GM23338 (cell line): ENCODE results near the gene CFAP74. TPM values are rescaled to one million over a fixed set of nuclear protein-coding genes. Genes with fewer than 3 reads are reported as not detected.

ENCODE experiments used
- ATAC-seq: fragments of 200-7000 bp; cut with Tn5 transposase; 3 replicates; pipeline ENCODE4 v1.9.1; 2020
- DNase-seq: peaks from one replicate; pipeline ENCODE4 v3.0.0-alpha.2; 2015; ENCODE audit warnings: low spot score
- H2AFZ ChIP-seq: fragments of 200-600 bp; sonication (generic); 2 replicates; pipeline ENCODE4 v1.8.0; 2016; ENCODE audit warnings: antibody characterized with exemption, mild to moderate bottlenecking, moderate library complexity
- H3F3A ChIP-seq: fragments of 200-600 bp; sonication (generic); replicated peaks from 2 replicates; pipeline ENCODE4 v1.8.0; 2017; ENCODE audit warnings: antibody characterized with exemption, mixed run types, low read depth
- H3K27ac ChIP-seq: fragments of 200-600 bp; sonication (generic); 2 replicates; pipeline ENCODE4 v1.6.1; 2016; ENCODE audit warnings: low read depth
- H3K27me3 ChIP-seq: fragments of 200-600 bp; sonication (generic); 2 replicates; pipeline ENCODE4 v1.8.0; 2016; ENCODE audit warnings: mild to moderate bottlenecking, mixed run types, moderate library complexity; ENCODE audit not compliant: insufficient read depth
- H3K36me3 ChIP-seq: fragments of 200-600 bp; sonication (generic); 2 replicates; pipeline ENCODE4 v1.8.0; 2016; ENCODE audit warnings: mild to moderate bottlenecking; ENCODE audit not compliant: insufficient read depth
- H3K4me1 ChIP-seq: fragments of 200-600 bp; sonication (generic); 2 replicates; pipeline ENCODE4 v1.8.0; 2016; ENCODE audit warnings: mild to moderate bottlenecking, moderate library complexity; ENCODE audit not compliant: insufficient read depth
- H3K4me2 ChIP-seq: fragments of 200-600 bp; sonication (generic); 2 replicates; pipeline ENCODE4 v1.7.1; 2017; ENCODE audit warnings: mixed run types
- H3K4me3 ChIP-seq: fragments of 200-600 bp; sonication (generic); 2 replicates; pipeline ENCODE4 v1.6.1; 2016; ENCODE audit warnings: mixed run types
- H3K79me2 ChIP-seq: fragments of 200-600 bp; sonication (generic); replicated peaks from 2 replicates; pipeline ENCODE4 v1.8.0; 2017; ENCODE audit warnings: mild to moderate bottlenecking; ENCODE audit not compliant: insufficient read depth
- H3K9me2 ChIP-seq: fragments of 200-600 bp; sonication (generic); 2 replicates; pipeline ENCODE4 v1.8.0; 2017; ENCODE audit not compliant: insufficient read depth
- H4K20me1 ChIP-seq: fragments of 200-600 bp; sonication (generic); replicated peaks from 2 replicates; pipeline ENCODE4 v1.8.0; 2017; ENCODE audit warnings: mild to moderate bottlenecking; ENCODE audit not compliant: insufficient read depth
- H3K27ac Mint-ChIP-seq: 2 replicates; pipeline ENCODE4 v1.8.0; 2020; ENCODE audit warnings: inconsistent platforms, mild to moderate bottlenecking, moderate library complexity, mixed read lengths
- H3K27me3 Mint-ChIP-seq: 3 replicates; pipeline ENCODE4 v1.8.0; 2022; ENCODE audit warnings: low read depth, mild to moderate bottlenecking, moderate library complexity, mixed read lengths, inconsistent platforms; ENCODE audit not compliant: insufficient read depth, poor library complexity
- H3K36me3 Mint-ChIP-seq: 3 replicates; pipeline ENCODE4 v1.8.0; 2021; ENCODE audit warnings: low read depth, mild to moderate bottlenecking, inconsistent platforms, moderate library complexity, mixed read lengths
- H3K4me1 Mint-ChIP-seq: 3 replicates; pipeline ENCODE4 v1.8.0; 2020; ENCODE audit warnings: mild to moderate bottlenecking, inconsistent platforms, mixed read lengths
- H3K4me3 Mint-ChIP-seq: 3 replicates; pipeline ENCODE4 v1.8.0; 2021; ENCODE audit warnings: moderate library complexity, mild to moderate bottlenecking, inconsistent platforms, mixed read lengths
- H3K9me3 Mint-ChIP-seq: 3 replicates; pipeline ENCODE4 v1.8.0; 2020; ENCODE audit warnings: moderate library complexity, mild to moderate bottlenecking, inconsistent platforms, mixed read lengths
- CTCF ChIP-seq, 2 experiments: fragments of 200-600 bp in 1 of 2; sonication (generic) in 1 of 2; conservative IDR thresholded peaks; 2 replicates each; pipeline versions ENCODE4 v1.5.1 to v1.6.1; 2016 to 2017; ENCODE audit warnings: antibody characterized with exemption in 2 of 2, low read depth in 2 of 2, mild to moderate bottlenecking in 2 of 2, moderate library complexity in 1 of 2
- ETS1 ChIP-seq: IDR thresholded peaks from 2 replicates; pipeline ENCODE4 v1.6.1; 2016; ENCODE audit warnings: antibody characterized with exemption
- EZH2 ChIP-seq: fragments of 200-600 bp; sonication (generic); IDR thresholded peaks from one replicate; pipeline ENCODE4 v1.8.0; 2017; ENCODE audit warnings: antibody characterized with exemption, mild to moderate bottlenecking, low read depth; ENCODE audit not compliant: unreplicated experiment
- JUNB ChIP-seq: IDR thresholded peaks from one replicate; pipeline ENCODE4 v1.6.1; 2016; ENCODE audit warnings: antibody characterized with exemption; ENCODE audit not compliant: unreplicated experiment
- NANOG ChIP-seq: IDR thresholded peaks from 2 replicates; pipeline ENCODE4 v1.6.1; 2016; ENCODE audit warnings: antibody characterized with exemption, borderline replicate concordance
- POLR2AphosphoS5 ChIP-seq: IDR thresholded peaks from 2 replicates; pipeline ENCODE4 v1.6.1; 2016; ENCODE audit warnings: antibody characterized with exemption, low read depth
- REST ChIP-seq: IDR thresholded peaks from one replicate; pipeline ENCODE4 v1.6.1; 2018; ENCODE audit warnings: antibody characterized with exemption; ENCODE audit not compliant: unreplicated experiment
- ZNF114 ChIP-seq: fragments of 250-450 bp; sonication (Bioruptor Pico); IDR thresholded peaks from 2 replicates; pipeline ENCODE4 v1.5.0; 2020; ENCODE audit warnings: mild to moderate bottlenecking, moderate library complexity
- ZNF331 ChIP-seq: fragments of 250-450 bp; sonication (Bioruptor Pico); IDR thresholded peaks from 2 replicates; pipeline ENCODE4 v1.5.0; 2020; ENCODE audit warnings: low read depth, mild to moderate bottlenecking, moderate library complexity
- polyA plus RNA-seq: library from polyadenylated mRNA; unstranded; fragments of >200 nt; fragmentation: Nextera tagmentation; extraction: Ambion mirVana; gene quantifications from 2 replicates; pipeline ENCODE4 v1.2.1, GENCODE V29; 2016
- total RNA-seq: library from RNA; depleted of rRNA; stranded (reverse); fragments of >200 nt; shearing (Covaris generic); gene quantifications from 2 replicates; pipeline ENCODE4 v1.2.3, GENCODE V29; 2014
- TF ChIP-seq, protein P1 (sequence below): fragments of 250-450 bp; sonication (Bioruptor Pico); IDR thresholded peaks from 2 replicates; pipeline ENCODE4 v1.5.0; 2020; ENCODE audit warnings: mild to moderate bottlenecking, moderate library complexity

The CFAP74 gene
- total and polyA plus RNA-seq, 2 experiments from 2014 or later = 0.21 TPM; not detected in 1

DNA sequence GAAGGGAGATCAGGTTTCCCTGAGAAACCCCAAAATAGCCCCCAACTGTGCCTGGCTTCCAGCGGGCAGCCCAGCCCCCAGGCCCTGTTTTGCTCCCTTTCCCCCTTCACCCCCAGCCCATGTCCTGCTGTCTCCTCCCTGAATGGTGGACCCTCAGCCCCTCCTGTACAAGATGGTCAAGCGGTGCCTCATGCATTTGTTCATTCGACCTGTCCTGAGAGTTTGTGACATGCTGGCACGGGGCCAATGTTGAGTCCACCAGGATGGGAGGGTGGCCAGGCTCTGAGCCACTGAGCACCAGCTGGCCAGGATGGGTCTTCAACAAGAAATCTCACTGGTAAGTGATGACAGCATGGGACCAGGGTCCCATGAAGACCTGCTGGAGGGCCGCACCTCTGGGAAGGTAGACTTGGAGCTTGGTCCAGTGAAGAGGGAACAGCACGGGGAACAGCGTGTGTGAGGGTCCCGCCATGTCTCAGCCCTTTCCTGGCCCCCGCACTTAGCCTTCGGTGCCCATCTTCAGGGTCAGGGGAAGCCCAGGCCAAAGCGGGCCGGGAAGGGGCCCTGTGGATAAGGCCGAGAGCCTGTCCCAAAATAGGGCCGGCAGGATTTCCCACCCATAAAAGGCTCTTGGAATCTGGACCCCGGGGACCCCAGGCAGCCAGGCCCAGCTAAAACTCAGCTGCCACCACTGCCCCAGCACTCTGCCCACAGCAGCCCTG is 88.5 kb downstream of the CFAP74 start, which contains the start of gene CALML6 (continued):
- TF ChIP-seq, protein P1, sequence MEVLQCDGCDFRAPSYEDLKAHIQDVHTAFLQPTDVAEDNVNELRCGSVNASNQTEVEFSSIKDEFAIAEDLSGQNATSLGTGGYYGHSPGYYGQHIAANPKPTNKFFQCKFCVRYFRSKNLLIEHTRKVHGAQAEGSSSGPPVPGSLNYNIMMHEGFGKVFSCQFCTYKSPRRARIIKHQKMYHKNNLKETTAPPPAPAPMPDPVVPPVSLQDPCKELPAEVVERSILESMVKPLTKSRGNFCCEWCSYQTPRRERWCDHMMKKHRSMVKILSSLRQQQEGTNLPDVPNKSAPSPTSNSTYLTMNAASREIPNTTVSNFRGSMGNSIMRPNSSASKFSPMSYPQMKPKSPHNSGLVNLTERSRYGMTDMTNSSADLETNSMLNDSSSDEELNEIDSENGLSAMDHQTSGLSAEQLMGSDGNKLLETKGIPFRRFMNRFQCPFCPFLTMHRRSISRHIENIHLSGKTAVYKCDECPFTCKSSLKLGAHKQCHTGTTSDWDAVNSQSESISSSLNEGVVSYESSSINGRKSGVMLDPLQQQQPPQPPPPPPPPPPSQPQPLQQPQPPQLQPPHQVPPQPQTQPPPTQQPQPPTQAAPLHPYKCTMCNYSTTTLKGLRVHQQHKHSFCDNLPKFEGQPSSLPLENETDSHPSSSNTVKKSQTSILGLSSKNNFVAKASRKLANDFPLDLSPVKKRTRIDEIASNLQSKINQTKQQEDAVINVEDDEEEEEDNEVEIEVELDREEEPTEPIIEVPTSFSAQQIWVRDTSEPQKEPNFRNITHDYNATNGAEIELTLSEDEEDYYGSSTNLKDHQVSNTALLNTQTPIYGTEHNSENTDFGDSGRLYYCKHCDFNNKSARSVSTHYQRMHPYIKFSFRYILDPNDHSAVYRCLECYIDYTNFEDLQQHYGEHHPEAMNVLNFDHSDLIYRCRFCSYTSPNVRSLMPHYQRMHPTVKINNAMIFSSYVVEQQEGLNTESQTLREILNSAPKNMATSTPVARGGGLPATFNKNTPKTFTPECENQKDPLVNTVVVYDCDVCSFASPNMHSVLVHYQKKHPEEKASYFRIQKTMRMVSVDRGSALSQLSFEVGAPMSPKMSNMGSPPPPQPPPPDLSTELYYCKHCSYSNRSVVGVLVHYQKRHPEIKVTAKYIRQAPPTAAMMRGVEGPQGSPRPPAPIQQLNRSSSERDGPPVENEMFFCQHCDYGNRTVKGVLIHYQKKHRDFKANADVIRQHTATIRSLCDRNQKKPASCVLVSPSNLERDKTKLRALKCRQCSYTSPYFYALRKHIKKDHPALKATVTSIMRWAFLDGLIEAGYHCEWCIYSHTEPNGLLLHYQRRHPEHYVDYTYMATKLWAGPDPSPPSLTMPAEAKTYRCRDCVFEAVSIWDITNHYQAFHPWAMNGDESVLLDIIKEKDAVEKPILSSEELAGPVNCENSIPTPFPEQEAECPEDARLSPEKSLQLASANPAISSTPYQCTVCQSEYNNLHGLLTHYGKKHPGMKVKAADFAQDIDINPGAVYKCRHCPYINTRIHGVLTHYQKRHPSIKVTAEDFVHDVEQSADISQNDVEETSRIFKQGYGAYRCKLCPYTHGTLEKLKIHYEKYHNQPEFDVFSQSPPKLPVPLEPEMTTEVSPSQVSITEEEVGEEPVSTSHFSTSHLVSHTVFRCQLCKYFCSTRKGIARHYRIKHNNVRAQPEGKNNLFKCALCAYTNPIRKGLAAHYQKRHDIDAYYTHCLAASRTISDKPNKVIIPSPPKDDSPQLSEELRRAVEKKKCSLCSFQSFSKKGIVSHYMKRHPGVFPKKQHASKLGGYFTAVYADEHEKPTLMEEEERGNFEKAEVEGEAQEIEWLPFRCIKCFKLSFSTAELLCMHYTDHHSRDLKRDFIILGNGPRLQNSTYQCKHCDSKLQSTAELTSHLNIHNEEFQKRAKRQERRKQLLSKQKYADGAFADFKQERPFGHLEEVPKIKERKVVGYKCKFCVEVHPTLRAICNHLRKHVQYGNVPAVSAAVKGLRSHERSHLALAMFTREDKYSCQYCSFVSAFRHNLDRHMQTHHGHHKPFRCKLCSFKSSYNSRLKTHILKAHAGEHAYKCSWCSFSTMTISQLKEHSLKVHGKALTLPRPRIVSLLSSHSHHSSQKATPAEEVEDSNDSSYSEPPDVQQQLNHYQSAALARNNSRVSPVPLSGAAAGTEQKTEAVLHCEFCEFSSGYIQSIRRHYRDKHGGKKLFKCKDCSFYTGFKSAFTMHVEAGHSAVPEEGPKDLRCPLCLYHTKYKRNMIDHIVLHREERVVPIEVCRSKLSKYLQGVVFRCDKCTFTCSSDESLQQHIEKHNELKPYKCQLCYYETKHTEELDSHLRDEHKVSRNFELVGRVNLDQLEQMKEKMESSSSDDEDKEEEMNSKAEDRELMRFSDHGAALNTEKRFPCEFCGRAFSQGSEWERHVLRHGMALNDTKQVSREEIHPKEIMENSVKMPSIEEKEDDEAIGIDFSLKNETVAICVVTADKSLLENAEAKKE = no peak

DNA sequence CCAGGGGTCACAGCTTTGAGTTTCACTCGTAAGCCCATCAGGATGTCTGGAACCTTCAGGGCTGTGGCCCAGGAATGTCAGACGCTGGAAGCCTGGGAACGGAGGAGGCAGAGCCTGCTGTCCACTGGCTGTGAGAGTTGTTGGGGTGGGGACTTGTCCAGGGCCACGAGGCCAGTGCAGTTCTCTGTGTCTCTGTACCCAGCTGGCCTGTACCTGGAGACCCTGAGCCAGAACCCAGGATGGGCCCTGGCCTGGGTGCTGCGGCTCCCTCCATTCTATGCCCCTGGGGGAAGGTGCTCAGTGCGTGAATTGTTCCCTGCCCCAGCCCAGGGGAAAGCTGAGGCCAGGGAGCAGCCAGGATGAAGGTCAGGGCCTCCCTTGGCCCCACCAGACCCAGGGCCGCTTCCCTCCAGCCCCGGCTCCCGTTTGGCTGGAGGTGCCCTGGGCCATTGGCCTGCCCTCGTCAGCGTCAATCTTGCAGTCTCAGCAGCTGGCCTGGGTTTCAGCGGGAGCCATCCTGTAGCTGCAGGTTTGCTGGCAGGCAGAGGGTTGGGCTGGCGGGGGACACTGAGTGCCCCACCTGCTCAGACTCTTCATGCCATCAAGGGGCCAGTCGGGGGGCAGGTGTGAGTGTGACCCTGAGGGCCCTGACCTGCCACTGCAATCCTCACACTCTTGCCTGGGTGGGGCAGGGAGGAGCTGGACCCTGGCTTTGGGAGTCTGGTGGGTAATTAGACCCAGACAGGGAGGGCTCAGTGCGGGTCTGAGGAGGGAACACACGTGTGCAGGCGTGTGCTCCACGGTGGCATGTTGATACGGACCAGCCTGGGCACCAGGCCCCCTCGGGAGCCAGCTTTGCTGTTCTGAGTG is 89.2 kb downstream of the CFAP74 start:
- no peak overlapping the region for H3K4me3 Mint-ChIP-seq
- no peaks in the 10 kb centered on the region for H3K27me3 ChIP-seq
- no peaks in the 10 kb centered on the region for H3K9me3 Mint-ChIP-seq
- DNase-seq = no peak
- no peak overlapping the region for H3K4me2 ChIP-seq
- H3K4me3 ChIP-seq = no peak overlapping the region
- H3K79me2 ChIP-seq = no peaks in the 10 kb centered on the region
- peaks cover 17% of the 10 kb centered on the region for H3K4me1 Mint-ChIP-seq
- H3K36me3 Mint-ChIP-seq = no peaks in the 10 kb centered on the region; the same call in 1 of the 3 replicates
- no peaks in the 10 kb centered on the region for H3K9me2 ChIP-seq
- H3K36me3 ChIP-seq = no peaks in the 10 kb centered on the region
- no peak overlapping the region for H2AFZ ChIP-seq
- H3F3A ChIP-seq = 0 out of 2 replicates have a peak, but pooled peaks cover 6% of the 10 kb centered on the region
- peaks cover 7% of the 10 kb centered on the region for H3K27me3 Mint-ChIP-seq
- H3K27ac Mint-ChIP-seq = no peak overlapping the region
- no peaks in the 10 kb centered on the region for H4K20me1 ChIP-seq
- peaks cover 5% of the 10 kb centered on the region; the same call in 1 of the 2 replicates for H3K4me1 ChIP-seq
- ATAC-seq = no peak
- no peak overlapping the region for H3K27ac ChIP-seq
- no peak for TF ChIP-seq ETS1
- no peak for TF ChIP-seq EZH2
- TF ChIP-seq ZNF114 (CRISPR knock-in tag) = no peak
- no peak for TF ChIP-seq ZNF331 (CRISPR knock-in tag)
- TF ChIP-seq CTCF (conservative IDR thresholded peaks at IDR 0.05; ENCODE audit: low read depth in 2 of 2) = no peak
- no peak for TF ChIP-seq POLR2AphosphoS5
- TF ChIP-seq REST = no peak
- TF ChIP-seq JUNB = no peak
- TF ChIP-seq NANOG = no peak
